ENCODE data around the gene SH3GLB2.

DNA sequence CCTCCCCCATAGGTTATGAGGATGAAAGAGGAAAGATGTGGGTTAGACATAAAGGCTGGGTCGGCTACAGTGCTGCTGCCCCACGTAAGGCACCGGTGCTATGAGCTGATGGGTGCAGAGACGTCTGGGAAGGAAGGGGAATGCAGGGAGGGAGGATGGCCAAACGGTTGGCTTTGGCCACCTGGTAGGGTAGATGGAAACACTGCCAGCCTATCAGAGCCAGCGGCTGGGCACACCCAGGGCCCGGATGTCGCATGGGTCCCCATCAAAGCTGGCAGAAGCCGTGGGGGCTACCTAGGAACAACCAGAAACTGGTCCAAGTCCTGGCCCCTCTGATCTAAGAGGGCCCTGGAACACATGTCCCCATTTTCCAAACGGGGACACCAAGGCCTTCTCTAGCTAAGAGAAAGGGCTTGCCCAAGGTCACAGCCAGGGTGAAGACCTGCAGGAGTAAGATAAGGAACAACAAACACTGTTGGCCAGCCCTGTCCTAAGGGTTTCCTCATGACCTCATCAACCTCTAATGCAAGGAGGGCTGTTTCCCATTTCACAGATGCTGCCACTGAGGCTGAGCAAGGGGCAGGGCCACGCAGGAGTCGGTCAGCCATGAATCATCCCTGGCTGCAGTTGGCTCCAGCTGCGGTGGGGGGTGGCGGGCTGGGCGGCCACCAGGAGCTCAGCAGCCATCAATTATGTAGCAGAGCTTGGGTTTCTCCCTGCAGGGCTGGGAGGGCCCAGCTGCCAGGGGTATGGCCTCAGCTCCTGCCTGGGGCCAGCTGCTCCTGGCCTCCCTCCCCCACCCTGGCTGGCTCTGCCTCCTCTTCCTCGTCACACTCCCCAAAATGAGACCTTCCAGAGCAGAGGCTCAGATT, 4.9 kb downstream of the SH3GLB2 start:
- TF ChIP-seq, protein P1, sequence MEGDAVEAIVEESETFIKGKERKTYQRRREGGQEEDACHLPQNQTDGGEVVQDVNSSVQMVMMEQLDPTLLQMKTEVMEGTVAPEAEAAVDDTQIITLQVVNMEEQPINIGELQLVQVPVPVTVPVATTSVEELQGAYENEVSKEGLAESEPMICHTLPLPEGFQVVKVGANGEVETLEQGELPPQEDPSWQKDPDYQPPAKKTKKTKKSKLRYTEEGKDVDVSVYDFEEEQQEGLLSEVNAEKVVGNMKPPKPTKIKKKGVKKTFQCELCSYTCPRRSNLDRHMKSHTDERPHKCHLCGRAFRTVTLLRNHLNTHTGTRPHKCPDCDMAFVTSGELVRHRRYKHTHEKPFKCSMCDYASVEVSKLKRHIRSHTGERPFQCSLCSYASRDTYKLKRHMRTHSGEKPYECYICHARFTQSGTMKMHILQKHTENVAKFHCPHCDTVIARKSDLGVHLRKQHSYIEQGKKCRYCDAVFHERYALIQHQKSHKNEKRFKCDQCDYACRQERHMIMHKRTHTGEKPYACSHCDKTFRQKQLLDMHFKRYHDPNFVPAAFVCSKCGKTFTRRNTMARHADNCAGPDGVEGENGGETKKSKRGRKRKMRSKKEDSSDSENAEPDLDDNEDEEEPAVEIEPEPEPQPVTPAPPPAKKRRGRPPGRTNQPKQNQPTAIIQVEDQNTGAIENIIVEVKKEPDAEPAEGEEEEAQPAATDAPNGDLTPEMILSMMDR (IDR thresholded peaks at IDR 0.05) = no peak
- TF ChIP-seq POLR2AphosphoS5 (IDR thresholded peaks at IDR 0.05) = no peak
